ENCODE results near the gene ALKBH3.

ALKBH3 gene

DNA sequence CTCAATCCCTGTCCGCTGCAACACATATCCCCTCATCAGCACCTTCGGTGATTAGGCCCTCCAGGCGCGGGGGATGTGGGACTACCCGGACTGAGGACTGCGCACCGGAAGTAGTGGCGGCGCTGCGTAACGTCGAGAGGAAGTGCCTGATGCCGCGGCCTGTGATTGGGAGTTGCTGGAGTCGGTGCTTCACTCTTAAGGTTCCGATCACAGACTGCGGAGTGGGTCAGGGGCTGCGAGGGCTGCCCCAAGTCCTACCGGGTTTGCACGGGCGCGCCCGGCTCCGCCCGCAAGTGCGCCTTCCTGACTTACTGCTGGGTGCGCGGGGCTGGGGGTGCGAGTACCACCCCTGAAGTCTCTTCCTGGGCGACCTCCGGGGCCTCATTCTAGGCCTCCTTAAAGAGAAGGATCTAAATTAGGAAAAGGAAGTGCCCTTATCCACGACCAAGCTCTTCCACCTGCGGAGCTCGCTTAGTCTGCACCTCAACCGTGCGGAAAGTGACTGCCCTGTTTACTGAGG is at the start of gene ALKBH3:
Gene ALKBH3 (plus strand): TSS at position 192 of the 520 bp plus-strand sequence. CDS start 1,822 bp downstream, outside the sequence.
- peak; percentile 96 for DNase-seq

DNA sequence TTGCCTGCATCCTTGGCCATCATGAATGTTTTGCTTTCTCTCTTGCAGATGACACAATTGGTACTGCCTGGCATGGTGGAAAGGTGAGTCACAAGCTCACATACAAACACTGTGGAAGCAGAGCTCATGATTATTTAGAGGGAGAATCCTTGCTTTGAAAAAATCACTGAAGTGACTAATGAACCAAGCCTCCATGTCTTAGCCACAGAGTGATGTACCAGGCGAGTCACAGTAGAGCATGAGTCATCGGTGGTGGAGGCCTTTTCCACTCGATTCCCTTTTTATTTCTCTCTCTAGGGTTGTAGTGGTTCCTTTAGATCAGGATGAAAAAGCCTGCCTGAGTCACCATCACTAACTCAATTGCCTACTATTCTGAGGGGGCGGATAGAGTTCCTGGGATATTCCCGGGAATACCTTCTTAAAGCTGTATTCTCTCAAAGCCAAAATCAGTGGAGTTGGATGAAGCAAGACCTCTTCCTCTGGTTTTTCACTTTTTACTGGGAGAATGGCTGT is 49.6 kb upstream of the ALKBH3 start:
- no peak for DNase-seq

DNA sequence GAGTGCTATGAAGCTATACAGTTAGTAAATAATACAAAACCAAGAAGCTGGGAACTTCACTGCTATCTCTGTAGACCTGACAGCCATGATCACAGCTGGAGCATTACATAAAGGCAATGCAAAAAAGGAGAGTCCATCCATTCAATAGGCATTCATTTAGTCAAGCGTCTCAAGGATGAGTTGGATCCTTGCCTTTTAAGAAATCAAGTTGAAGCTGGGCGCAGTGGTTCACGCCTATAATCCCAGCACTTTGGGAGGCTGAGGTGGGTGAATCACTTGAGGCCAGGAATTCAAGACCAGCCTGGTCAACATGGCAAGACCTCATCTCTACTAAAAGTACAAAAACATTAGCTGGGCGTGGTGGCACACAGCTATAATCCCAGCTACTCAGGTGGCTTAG is 48.1 kb upstream of the ALKBH3 start:
- no peak for DNase-seq

DNA sequence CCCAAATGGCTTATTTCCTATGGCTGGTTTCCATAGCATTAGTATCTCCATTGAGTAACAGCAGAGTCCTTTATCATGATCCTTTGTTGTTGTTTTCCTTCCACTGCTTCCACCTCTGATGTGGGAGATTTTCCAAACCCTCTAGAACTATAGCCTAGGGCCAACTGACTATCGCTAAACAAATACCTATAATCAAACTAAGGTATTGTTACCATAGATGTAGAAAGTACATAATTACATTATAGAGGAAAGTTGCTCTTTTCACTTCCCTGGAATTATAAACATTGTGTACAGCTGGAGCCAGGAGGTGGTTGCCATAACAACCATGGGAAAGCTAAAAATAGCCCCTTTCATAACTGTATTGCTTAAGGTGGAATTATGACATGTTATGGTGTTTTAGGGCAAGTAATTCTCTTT is 47.0 kb upstream of the ALKBH3 start:
- DNase-seq, result peak; percentile 55

DNA sequence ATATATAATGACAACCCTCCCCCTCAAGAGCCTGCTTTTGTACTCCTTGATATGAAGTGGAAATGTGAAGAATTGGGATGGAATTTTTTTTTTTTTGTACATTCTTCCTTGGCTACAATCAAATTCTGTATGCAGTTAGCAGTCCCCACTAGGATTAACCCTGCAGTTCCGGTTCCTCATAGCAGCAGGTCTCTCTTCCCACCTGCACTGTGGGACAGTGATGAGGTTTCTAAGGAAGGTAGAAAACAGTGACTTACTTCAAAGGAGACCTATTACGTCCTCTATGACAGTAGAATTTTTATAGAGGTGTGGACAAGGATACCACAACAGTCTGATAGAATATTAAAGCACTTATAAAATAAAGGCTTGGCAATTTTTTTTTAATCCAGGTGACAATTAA is 46.3 kb upstream of the ALKBH3 start:
- DNase-seq, result no peak

DNA sequence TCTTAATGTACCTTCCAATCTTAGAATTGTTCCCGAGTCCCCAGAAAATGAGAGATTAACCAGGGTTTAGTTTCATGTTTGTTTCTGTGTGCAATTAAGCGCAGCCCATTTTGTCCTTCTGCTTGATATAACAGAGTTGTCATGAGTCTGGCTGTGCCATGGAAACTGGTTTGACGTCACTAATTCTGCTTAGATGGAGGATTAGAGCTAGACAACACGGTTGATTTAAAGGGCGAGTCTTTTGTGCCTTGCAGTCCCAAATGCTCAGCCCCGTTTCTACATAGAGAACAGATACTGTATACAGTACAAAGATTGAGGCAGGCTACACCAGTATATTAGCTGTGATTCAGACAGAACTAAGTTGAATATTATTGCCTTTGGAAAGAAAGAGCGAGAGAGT is 45.5 kb upstream of the ALKBH3 start:
- no peak for DNase-seq

DNA sequence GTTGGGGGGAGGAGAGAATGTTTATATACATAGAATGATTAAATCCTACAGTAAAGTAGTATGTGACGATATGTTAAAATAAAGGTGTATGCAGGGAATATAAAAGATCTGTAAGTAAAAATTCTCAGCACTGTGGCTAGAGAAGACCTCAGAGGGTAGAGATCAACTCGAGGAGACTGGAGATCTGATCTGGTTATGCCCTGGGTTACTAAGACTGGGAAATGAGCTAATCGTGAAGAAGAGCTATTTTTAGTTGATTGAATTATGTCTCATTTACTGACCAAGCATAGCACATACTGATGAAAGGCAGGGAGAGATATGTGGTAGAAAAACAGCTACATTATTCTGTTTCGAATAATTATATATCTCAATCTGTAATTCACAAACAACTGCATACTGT is 42.8 kb upstream of the ALKBH3 start:
- no peak for DNase-seq

DNA sequence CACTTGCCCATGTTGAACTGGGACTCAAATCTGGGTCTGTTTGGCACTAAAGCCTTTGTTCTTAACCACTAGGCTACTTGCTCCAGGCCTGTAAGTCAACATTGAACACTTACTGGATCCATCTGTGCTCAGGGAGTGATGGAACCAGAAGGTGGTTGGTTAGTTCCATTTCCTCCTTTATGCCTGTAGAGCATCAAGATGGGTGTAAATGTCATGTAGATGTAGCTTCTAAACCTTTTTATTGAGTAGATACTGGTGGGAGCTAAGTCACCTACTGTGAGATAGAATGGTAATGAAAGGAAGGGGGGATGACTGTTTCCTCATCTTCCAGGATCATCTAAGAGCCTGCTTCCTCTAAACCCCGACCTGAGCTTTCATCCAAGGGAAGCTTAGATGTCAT is 38.6 kb upstream of the ALKBH3 start:
- no peak for DNase-seq

DNA sequence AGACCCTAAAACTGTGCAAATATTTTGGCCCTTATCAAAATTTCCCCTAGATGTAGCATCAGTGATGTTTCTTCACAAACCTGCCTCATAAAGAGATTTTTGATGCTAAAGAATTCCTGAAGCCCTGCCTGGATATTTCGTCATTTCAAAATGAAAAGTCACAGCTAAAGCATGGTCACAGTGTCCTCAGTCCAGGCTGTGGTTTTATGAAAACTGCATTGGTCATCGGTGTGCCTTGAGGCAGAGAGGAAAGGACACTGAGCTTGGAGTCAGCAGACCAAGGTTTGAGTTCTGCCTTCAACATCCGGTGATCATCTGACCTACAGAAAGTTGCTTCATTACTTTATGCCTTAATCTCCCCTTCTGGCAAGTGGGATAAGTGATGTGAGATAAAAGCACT is 34.8 kb upstream of the ALKBH3 start:
- DNase-seq, result no peak

DNA sequence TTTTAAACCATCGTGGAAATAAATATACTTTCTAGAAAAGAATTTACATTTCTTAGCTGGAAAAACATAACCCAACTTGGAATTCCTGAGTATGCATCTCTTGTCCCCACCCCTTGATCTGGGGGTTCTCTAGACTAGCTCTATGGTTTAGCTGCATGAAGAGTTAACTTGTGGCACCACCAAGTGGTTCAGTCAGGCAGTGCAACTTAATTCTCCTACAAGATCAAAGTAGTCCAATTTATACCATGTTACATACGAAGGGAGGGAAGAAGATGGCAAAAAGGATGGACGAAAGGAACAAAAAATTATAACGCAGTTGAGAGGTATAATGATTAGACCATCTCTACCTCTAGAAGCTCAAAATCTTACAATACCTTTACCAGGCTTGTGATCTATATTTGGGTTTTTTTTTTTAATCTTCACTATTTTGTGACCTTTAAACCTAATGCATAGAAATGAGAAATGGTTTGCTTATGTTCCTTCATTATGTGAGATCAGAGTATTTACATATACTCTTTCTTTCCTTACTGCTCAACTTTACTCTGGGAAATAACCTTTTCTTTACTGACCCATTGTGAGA is 28.5 kb upstream of the ALKBH3 start:
- peak; percentile 47 for DNase-seq

DNA sequence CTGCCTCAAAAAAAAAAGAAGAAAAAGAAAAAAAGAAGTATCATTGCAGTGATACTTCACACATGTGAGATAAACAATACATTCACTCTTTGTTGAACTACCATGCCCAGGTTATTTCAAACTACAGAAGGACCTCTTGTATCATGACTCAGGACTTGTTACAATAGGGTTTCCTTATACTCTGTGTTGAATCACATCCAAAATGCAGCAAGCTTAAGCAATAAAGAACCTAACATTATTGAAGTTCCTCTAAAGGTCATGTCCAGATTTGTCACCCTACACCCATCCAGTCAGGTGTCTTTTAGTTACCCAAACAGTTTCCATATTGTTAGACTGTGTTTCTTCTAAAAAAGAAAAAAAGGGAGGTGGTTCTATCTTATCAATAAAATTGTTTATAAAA is 26.9 kb upstream of the ALKBH3 start:
- DNase-seq, result no peak

DNA sequence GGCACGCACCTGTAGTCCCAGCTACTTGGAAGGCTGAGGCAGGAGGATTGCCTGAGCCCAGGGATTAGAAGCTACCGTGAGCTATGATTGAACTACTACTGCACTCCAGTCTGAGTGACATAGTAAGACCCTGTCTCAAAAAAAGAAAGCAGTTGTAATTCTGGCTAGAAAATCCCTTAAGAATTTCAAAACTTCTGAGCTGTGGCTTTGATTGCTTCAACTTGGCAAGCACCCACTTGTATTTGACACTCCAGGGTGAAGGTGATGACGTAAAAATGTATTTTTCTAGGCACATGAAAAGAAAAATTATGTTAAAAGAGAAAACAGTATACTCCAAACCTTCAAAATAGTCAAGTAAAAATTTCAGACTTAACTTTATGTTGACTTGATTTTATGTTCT is 23.6 kb upstream of the ALKBH3 start:
- DNase-seq, result no peak

DNA sequence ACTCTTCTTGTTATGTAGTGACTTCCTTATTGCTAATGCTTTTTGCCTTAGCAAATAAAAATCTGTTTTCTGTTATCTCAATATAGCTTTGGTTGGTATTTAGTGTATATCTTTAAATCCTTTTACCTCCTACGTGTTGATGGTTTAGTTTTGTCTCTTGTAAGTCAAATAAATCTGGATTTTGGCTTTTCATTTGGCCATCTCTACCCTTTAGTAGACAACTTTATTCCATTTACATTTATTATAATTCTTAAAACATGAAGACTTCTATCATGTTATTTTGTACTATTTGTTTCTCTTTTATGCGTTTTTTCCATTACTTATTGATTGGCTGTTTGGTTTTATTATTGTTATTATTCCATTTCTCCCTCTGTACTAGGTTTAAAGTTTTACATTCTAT is 19.5 kb upstream of the ALKBH3 start:
- DNase-seq, result no peak

DNA sequence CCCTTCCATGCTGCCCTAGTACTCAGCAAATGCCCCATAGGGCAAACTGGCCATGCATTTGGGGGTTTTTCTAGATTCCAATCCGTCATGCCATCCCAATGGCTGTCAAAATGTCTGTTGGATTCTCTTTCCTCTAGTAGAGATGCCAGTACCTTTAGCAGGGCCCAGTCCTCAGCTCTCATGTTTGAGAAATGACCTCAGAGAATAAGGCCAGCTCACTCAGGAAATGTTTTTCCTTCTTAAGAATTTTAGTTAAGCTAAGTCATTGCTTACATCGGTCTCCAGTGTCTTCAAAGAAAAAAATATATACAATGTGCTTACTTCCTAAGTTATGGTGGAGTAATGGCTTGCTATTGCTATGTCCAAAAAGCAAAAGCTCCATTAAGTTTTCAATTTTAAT is 14.1 kb upstream of the ALKBH3 start:
- no peak for DNase-seq

DNA sequence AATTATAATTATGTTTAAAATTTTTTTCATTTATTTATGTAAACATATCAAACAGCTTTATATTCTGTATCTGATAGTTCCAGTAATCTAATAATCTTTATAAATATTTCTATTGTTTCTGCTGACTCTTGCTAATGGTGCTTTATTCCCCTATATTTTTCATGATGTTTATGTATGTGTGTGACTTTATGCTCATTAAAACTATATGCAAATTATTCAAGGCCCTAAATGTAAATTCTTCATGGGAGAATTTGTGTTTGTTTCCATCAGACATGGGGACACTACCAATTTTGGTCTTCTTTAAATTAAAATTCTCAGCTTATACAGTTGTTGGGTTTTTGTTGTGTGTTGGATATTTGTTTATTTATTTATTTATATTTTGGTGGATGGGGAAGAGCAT is 13.7 kb upstream of the ALKBH3 start:
- DNase-seq, result no peak

DNA sequence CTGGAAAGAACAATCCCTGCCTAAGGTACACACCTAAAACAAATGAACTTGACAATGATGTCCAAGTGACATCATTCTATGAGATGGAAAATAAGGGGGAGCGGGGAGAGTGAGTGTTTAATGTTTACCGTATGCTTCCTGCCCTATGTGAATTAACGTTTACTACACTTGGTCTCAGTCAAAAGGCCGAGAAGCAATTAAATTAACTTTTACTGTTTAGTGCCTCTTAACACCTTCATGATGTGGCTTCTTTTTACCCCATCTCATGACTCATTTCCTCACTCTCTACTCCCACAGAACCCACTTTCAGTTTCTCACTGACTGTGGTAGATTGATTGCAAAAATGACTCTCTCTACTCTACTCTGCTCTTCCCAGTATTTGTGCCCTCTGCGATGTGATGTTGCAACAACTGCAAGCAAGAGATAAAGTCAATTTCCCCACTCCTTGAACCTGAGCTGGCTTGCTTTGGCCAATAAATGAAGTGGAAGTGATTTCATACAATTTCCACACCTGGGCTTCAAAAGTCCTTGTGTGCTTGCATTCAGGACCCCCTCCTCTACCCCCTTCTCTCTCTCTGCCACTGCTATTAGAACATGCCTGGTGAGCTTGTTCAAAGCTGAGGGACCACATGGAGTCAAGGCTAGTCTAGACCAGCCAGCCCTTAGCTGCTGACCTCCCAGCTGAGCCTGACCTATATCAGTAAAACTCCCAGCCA is 11.6 kb upstream of the ALKBH3 start:
- no peak for DNase-seq

DNA sequence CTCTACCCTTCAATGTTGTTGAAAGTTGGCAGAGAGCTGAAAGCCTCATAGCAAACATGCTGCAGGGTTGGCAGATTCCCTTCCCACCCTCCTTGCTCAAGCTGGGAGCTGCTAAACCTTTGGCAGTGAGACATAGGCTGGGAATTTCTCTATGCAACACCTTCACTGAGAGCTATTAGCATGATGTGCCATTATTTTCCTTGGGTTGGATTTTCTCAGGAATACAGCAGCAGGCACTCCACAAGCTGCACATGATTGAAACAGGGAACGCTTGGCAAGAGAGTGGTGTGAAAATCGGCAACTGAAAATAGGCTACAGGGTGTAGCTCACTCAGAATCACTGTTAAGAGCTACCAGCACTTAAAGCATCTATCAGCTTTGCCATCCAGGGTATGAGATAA is 9.6 kb upstream of the ALKBH3 start:
- DNase-seq, result no peak

DNA sequence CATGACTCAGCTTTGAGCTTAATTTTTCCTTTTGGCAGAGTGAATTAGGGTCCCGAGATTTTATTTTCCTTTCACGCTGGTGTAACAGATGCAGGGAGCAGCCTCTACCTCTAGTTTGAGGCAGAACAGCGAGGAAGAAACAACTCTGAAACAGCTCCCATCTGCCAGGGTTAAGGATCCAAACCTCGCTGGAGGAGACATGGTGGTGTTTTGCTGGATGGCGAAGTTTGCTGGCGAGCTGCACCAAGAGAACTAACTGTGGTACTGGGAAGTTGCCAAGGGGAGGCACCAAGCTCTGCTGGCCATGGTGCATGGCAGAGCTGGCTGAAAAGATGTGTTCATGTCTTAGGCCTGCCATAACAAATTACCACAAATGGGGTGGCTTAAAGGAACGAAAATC is 7.6 kb upstream of the ALKBH3 start:
- DNase-seq, result no peak

DNA sequence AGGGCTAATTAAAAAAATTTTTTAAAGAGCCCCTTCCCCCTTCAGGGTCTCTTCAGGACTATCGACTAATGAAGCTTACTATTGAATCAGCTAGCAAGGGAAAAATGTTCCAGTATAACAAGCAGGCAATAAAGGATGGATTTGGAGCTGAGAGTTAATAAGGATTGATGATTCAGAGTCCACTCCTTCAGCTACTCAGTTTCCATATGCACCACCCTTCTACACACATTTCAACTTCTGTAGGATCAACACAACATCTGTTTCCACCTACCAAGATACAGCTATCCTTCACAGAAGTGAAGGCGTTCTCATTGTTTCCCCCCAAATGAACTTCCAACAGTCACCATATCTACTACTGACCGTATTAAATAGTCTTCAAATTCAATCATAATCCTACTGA is 6.6 kb upstream of the ALKBH3 start:
- DNase-seq, result no peak

DNA sequence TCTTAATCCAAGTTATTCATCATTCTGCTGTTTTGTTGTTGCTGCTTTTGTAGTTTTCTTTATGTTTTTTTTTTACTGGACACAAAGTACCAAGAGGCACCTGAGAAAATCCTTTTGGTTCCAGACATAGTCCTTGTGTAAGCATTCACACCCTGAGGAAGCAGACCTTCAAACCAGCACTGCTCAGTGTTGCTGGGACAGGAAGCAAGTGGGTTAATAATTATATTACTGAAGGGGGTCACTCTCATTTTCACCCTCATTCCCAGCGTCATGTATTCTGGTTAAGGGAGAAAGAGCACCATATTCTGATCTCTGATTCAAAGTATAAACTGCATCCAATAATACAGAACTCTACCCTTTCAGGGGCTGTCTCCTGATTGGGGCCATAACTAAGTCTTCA is 5.9 kb upstream of the ALKBH3 start:
- DNase-seq, result no peak

DNA sequence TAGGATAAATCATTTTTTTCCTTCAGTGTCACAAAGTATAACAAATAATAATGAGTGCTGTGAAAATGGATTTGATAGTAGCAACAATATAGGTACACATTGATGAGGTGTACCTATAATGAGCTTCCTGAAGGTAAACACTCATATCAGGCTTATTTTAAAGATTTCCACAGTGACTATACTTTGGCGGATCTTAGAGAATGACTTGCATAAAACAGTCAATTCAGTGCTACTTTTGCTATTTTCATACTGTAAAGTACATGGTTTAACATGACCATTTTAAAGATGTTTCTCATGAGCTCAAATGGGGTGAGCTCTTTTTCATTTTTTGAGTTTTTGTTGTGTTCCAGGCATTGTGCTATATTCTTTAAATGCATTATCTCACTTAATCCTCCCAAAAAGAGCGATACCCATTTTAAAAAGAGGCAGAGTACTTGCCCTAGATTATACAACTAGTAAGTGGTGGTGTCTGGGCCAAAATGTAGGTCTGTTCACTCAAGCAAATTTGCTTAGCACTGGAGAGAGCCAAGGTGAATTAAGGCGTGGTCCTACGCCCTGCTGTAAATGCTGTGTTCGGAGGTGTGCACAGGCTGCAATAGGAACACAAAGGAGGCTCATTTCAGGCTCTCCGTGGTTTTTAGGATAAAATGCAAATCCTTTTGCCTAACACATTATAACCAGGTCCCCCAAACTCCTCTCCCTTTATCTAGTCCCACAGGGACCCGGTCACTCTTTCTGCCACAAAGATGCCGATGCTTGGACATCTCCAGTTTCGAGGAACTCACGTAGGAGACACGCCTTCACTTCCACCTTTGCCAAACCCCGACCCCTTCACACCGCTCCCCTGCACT is 617 bp upstream of the ALKBH3 start:
- DNase-seq, result no peak

DNA sequence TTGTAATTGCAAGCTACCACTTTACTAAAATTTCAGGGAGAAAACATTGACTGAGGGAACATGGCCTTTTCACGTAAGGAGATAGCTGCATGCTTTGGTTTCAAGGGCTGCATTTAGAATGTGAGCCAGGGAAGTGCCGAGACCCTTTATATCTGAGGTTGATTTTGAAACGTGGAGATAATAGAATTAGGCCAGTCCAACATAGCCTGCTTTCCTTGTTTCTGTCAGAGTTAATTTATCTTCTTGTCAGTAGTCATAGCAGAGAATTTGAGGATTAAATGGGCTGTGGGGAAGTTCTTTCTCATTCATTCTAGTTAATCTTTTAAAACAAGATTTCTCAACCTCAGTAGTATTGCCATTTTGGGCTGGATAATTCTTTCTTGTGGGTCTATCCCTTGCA is 12.2 kb downstream of the ALKBH3 start:
- DNase-seq, result no peak

DNA sequence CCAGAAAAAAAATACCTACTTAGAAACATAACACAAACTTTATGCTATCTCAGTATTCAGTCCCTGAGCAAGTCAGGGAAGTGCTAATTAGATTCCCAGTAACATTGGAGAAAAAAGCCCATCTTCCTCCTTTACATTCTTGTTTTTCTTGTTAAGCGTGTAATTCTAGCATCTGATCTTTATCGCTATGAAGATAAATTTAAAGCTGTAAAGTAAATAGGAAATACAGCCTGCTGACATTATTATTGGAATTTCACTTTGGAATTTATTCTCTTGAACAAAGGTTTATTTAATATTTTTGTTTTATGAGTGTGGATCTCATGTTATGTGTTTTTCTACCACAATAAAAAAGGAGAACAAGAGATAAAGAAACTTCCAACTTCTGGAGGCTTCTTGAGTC is 13.9 kb downstream of the ALKBH3 start:
- no peak for DNase-seq

DNA sequence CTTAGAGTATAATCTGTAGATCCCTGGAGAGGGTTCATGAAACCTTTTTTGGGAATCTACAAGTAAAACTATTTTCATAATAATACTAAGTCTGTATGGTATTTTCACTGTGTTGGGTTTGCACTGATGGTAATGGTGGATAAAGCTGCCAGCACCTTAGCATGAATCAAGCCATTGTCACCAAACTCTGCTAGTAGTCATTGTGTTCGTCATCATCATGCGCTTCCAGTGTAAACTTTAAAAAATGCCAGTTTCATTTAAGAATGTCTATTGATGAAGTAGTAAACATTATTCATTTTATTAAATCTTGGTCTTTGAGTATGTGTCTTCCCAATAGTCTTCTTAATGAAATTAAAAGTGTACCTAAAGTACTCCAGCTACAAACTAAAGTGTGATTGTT is 15.0 kb downstream of the ALKBH3 start:
- no peak for DNase-seq

All from COR-L47 (cell line).